ENCODE data around the gene MAP4K4. TPM values are rescaled to one million over a fixed set of nuclear protein-coding genes. Genes with fewer than 3 reads are reported as not detected.

MAP4K4 gene
- total RNA-seq, 1 donor from 2014 or later, result 91.9 TPM

DNA sequence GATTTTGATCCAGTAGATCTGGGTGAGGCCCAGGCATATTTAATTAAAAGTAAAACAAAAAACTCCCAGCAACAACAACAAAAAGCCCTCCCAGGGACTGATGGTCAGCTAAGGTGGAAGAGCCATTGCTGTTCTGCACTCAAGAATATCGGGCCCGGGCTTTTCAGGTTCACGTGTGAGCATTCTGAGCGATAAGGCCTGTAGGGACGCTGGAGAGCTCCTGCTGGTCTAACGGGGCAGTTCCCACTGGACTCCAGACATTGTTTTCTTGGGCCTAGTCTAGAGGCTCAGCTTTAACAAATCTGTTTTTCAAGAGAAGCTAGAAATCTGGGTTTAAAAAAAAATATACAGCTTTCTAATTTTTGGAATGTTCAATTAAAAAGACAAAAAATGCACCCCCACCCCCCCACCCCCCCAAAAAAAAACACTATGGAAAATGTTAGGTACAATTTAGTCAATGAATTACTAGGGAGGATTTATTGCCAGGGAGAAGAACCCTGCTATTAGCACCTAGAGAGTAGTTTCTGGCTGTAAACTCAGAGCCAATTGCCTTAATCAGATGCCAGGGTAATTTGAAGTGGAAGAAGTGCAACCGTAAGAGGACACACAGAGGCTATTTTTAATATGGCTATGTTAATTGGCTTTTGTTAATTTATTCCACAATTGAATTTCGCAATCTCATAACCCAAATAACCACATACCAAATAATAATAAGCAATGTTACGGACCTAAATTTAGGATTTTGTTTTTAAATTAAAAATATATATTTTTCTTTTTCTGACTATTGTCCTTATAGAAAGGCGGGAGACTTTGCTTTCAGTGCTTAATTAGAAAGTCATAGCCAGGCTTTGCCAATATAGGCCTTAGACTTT is 78.9 kb downstream of the MAP4K4 start:
- no peak overlapping the region for H2AFZ ChIP-seq (replicated peaks)
- no peak overlapping the region for H3K9ac ChIP-seq
- no peaks in the 10 kb centered on the region for H3K9me3 ChIP-seq (ENCODE audit: low read depth)
- TF ChIP-seq EZH2phosphoT487 (IDR thresholded peaks at IDR 0.05) (no peak), EZH2 (IDR thresholded peaks at IDR 0.05) (no peak), CTCF (IDR thresholded peaks at IDR 0.05) (peak; percentile 43)
- H3K79me2 ChIP-seq (ENCODE audit: low read depth), result peaks cover 100% of the 10 kb centered on the region
- peak; percentile 39 for DNase-seq (ENCODE audit: low spot score)
- H3K4me2 ChIP-seq, result peak overlapping the region; percentile 17
- Mint-ChIP-seq H3K4me1 (peaks cover 51% of the 10 kb centered on the region), H3K9me3 (peaks cover 18% of the 10 kb centered on the region), H3K27me3 (ENCODE audit: insufficient read depth, low read depth) (peaks cover 4% of the 10 kb centered on the region), H3K36me3 (peaks cover 13% of the 10 kb centered on the region), H3K27ac (peak overlapping the region; percentile 23), H3K4me3 (no peak overlapping the region)
- no peak overlapping the region for H3K4me3 ChIP-seq
- no peaks in the 10 kb centered on the region for H3K36me3 ChIP-seq
- peaks cover 100% of the 10 kb centered on the region for H4K20me1 ChIP-seq (ENCODE audit: low read depth)
- H3K4me1 ChIP-seq, result peaks cover 81% of the 10 kb centered on the region
- H3F3A ChIP-seq (ENCODE audit: low read depth), result peaks cover 4% of the 10 kb centered on the region
- no peaks in the 10 kb centered on the region for H3K27me3 ChIP-seq
- H3K27ac ChIP-seq, result no peak overlapping the region

GRCh38 chr2:101777337-101777736 is 79.8 kb downstream of the MAP4K4 start:
- peaks cover 2% of the 10 kb centered on the region for H3K27me3 Mint-ChIP-seq (ENCODE audit: insufficient read depth, low read depth)
- Histone ChIP-seq H3K9ac (no peak overlapping the region), H4K20me1 (ENCODE audit: low read depth) (peaks cover 98% of the 10 kb centered on the region), H3K27ac (no peak overlapping the region), H2AFZ (replicated peaks) (no peak overlapping the region), H3K4me1 (peaks cover 72% of the 10 kb centered on the region), H3K36me3 (no peaks in the 10 kb centered on the region), H3K27me3 (no peaks in the 10 kb centered on the region), H3K79me2 (ENCODE audit: low read depth) (peaks cover 100% of the 10 kb centered on the region), H3K9me3 (ENCODE audit: low read depth) (no peaks in the 10 kb centered on the region), H3F3A (ENCODE audit: low read depth) (peaks cover 4% of the 10 kb centered on the region), H3K4me2 (peak overlapping the region; percentile 17), H3K4me3 (no peak overlapping the region)
- H3K4me1 Mint-ChIP-seq, result peaks cover 49% of the 10 kb centered on the region
- DNase-seq (ENCODE audit: low spot score), result no peak
- H3K9me3 Mint-ChIP-seq, result peaks cover 14% of the 10 kb centered on the region
- no peak overlapping the region for H3K4me3 Mint-ChIP-seq
- no peak overlapping the region for H3K27ac Mint-ChIP-seq
- peaks cover 13% of the 10 kb centered on the region for H3K36me3 Mint-ChIP-seq
- TF ChIP-seq EZH2phosphoT487 (IDR thresholded peaks at IDR 0.05) (no peak), CTCF (IDR thresholded peaks at IDR 0.05) (no peak), EZH2 (IDR thresholded peaks at IDR 0.05) (no peak)

GRCh38 chr2:101778102-101778501 is 80.6 kb downstream of the MAP4K4 start:
- Histone ChIP-seq H3K4me3 (no peak overlapping the region), H3K36me3 (no peaks in the 10 kb centered on the region), H3K27ac (no peak overlapping the region), H3K9me3 (ENCODE audit: low read depth) (no peaks in the 10 kb centered on the region), H3K27me3 (no peaks in the 10 kb centered on the region), H3K79me2 (ENCODE audit: low read depth) (peaks cover 100% of the 10 kb centered on the region), H3K4me1 (peaks cover 64% of the 10 kb centered on the region), H2AFZ (replicated peaks) (no peak overlapping the region), H3F3A (ENCODE audit: low read depth) (no peaks in the 10 kb centered on the region), H3K4me2 (no peak overlapping the region), H3K9ac (no peak overlapping the region), H4K20me1 (ENCODE audit: low read depth) (peaks cover 97% of the 10 kb centered on the region)
- DNase-seq (ENCODE audit: low spot score), result no peak
- Mint-ChIP-seq H3K4me1 (peaks cover 45% of the 10 kb centered on the region), H3K27me3 (ENCODE audit: insufficient read depth, low read depth) (peaks cover 2% of the 10 kb centered on the region), H3K4me3 (no peak overlapping the region), H3K9me3 (peaks cover 10% of the 10 kb centered on the region), H3K27ac (no peak overlapping the region), H3K36me3 (peaks cover 13% of the 10 kb centered on the region)
- TF ChIP-seq CTCF (IDR thresholded peaks at IDR 0.05) (no peak), EZH2 (IDR thresholded peaks at IDR 0.05) (no peak), EZH2phosphoT487 (IDR thresholded peaks at IDR 0.05) (no peak)

Measured in neural progenitor cell (in vitro differentiated cells).